NCI-H1092 (cell line): ENCODE data around the gene HSBP1L1.
"Not testable (repeated sequence)": the region's sequence is repeated elsewhere in the genome, so short reads cannot be mapped to it uniquely, and the experiment has no call there.

Experiments
- DNase-seq: peaks from one replicate; lab custom pipeline; 2025; lab: John Stamatoyannopoulos, UW

The HSBP1L1 gene

DNA sequence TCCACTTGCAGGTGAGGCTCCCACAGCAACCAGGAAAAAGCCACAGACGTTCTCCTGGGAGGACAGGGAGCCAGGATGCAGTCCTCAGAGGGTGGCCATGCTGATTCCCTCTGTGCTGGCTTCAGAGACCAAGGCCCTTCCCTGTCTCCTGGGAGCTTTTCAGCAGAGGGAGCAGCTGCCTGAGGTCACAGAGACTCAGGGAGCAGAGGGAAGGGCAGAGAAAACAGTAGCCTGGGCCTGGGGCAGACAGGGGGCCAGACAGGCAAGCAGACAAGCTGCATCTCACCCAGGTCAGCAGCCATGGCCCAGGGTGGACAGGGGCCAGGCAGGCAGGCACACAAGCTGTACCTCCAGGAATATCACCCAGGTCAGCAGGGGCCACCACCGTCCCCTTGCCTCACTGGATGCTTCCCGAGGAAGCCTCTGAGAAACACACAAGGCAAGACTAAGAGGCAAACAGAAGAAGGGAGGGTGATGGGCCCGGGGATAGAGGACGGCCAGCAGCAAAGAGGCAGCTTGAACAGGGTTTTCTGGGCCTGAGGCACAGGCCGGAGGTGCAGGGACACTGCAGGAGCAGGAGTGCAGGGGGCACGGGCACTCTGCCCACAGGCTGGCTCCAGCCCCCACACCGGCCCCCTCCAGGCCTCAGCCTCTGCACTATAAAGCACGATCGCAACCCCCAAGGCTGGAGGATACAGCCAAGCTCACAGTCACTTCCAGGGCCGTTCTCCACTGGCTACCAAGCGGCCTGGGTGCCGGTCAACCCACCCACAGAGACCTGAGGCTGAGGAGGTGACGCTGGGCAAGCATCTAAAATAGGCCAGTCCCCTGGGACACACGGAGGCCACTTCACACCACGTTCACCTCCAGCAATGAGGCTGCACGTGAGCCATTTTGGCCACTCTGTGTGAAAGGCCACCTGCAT lies 19.1 kb upstream of the HSBP1L1 start:
- DNase-seq, result no peak

DNA sequence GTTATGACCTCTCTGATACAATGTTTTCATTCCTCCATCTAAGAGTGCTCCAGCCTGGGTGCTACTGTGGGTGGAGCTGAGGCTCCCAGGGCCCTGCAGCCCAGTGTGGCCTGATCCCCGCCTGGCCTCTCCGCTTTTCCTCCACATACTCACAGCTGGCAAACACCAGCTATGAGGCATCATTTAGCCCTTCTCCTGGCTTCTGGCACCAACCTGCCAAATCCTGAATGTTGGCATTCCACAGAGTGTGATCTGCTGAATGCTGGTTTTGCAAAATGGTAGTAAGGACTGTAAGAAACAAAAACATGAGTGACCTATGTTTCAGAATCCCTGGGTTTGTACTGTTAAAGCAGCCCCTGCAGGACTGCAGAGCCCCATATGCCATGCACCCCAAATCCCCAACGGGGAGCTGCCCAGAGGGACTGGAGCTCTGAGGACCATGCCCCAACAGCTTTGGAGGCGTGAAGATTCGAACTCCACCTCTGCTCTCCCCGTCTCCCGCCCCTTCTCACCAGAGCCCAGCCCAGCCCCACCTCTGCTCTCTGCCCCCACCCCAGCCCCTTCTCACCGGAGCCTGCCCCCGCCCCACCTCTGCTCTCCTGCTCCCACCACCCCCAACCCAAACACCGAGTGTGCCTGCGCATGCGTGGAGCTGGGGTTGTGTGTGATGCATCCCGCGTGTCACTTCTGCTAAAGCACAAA lies 17.2 kb upstream of the HSBP1L1 start:
- no peak for DNase-seq

GRCh38 chr18:79947881-79948610 lies 16.4 kb upstream of the HSBP1L1 start:
- DNase-seq, result no peak

- no peak for DNase-seq
These were observed 15.6 kb upstream of the HSBP1L1 start for GRCh38 chr18:79948719-79949411.

DNA sequence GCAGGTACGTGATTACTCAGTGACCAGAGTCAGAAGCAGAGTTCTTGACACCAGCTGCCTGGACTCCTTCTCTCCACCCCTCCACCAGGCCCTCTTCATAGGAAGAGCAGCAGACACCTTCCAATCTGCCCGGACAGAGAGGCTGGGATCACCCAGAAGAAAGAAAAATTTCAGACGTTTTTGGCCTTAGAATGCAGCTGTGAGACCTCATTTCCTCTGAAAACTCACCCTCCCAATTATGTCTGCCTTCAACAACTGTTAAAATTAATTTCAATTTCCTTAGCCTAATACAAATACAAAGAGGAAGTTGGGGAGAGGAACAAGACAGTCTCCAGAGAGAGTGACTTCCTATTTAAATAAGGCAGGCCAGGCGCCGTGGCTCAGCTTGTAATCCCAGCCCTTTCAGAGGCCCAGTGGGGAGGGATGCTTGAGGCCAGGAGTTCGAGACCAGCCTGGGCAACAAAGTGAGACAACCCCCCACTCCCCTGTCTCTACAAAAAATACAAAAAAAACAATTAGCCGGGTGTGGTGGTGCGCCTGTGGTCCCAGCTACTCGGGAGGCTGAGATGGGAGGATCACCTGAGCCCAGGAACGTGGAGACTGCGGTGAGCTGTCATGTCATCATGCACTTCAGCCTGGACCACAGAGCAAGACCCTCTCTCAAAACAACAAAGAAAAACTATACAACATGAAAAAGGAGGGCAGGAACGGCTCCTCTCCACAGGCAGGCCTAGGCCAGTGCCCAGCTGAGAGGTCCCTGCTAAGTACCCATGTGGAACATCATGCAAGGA lies 14.6 kb upstream of the HSBP1L1 start:
- DNase-seq, result no peak

- DNase-seq, result peak; percentile 3
These were observed 13.7 kb upstream of the HSBP1L1 start for GRCh38 chr18:79950515-79951341.

DNA sequence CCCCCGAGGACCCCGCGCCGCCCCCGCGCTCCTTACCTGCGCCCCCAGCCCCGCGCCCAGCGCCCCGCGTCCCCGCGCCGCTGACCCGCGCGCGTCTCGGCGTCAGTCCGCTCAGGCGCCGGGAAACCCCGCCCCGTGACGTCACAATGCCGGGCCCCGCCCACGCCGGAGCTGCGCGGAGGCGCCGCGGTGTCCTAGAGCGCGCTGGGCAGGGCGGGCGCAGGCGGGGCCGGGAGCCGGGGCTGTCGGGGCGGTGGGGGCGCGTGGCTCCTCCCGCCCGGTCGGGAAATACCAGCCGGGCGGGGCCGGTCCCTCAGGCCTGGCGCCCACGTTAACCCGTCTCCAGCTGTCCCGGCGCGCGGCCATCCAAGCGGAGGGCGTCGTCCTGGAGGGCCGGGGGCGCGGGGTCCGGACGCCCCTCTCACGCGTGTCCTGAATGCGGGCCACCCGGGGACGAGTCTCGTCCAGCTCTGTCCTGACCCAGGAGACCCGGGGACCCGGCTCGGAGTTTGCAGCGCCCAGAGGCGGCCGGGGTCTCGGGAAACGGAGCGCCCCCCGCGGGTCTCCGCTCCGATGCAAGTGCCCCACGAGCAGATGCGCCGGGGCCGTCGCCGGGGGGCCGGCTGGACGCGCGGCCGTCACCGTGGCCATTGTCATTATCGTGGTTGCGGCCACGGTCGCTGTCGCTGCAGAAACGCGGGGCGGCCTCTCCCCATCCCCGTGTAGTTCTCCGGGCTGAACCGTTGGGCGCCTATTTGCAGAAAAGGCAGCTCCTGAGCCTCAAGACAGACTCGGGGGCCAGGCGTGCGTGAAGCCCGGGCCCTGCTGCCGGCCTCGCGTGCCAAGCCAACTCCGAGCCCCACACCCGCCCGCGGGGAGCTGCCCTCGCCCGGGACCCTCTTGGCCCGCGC lies 12.6 kb upstream of the HSBP1L1 start, which contains the start of gene SLC66A2:
Gene SLC66A2 (minus strand): TSS at position 109 of the 911 bp plus-strand sequence. CDS start 727 bp downstream, outside the sequence.
- peak; percentile 86 for DNase-seq

GRCh38 chr18:79952456-79952995 lies 11.9 kb upstream of the HSBP1L1 start:
- DNase-seq, result no peak

DNA sequence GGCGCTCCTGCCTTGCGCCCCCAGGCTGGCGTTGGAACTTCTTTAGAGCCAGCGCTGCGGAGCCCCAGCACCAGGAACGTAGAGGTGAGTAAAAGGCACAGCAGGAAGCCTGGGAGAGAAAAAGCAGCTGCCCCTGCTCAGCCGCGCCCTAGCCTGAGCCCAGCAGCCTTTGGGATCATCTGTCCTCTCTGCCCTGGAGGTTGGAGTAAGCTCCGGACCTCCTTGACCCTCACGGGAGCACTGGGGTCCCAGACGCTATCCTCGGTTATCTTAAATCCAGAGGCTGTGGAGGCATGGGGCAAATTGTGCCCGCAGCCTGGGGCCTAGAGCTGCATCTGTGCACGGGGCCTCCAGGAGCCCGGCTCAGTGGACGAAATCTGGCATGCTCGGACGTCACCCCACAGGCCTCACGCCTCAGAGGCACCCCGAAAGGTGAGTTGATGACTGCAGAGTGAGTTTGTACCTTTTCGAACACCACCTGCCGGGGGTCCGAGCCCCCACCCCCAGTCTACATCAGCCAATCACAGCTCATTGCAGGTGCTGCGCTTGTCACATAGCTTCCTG lies 11.4 kb upstream of the HSBP1L1 start:
- DNase-seq, result no peak

- no peak for DNase-seq
These were observed 10.3 kb upstream of the HSBP1L1 start for GRCh38 chr18:79953971-79954651.

- no peak for DNase-seq
These were observed 9.7 kb upstream of the HSBP1L1 start for GRCh38 chr18:79954791-79955190.

DNA sequence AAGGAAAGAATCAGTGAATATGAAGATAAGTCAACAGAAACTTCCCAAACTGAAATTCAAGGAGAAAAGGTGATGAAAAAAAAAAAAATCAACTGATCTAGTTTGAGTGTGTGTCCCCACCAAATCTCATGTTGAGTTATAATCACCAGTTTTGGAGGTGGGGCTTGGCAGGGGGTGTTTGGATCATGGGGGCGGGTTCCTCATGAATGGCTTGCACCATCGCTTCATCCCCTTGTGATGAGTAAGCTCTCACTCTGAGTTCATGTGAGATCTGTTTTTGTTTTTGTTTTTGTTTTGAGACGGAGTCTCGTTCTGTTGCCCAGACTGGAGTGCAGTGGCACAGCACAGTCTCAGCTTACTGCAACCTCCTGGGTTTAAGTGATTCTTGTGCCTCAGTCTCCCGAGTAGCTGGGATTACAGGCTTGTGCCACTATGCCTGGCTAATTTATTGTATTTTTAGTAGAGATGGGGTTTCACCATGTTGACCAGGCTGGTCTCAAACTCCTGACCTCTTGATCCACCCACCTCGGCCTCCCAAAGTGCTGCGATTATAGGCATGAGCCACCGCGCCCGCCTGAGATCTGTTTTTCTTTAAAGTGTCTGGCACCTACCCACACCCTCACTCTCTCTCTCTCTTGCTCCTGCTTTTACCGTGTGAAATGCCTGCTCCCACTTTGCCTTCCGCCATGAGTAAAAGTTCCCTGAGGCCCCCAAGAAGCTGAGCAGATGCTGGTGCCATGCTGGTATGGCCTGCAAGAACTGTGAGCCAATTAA lies 9.0 kb upstream of the HSBP1L1 start:
- no peak for DNase-seq

DNA sequence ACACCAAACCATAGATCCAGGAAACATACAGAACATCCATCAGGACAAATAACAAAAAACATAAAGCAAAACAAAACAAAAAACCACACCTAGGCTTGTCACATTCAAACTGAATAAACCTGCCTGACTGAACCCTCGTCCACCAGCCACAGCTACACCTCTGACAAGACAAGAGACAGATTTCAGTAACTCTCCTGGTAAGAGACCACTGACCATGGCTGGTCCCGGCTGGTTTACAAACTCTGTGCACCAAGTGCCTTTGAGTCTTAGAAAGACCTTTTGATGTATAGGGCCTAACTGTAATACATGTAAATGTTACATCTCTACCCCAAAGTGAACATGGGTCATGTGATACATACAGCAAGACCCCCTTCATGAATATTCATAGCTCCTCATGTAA lies 8.2 kb upstream of the HSBP1L1 start:
- DNase-seq, result no peak

DNA sequence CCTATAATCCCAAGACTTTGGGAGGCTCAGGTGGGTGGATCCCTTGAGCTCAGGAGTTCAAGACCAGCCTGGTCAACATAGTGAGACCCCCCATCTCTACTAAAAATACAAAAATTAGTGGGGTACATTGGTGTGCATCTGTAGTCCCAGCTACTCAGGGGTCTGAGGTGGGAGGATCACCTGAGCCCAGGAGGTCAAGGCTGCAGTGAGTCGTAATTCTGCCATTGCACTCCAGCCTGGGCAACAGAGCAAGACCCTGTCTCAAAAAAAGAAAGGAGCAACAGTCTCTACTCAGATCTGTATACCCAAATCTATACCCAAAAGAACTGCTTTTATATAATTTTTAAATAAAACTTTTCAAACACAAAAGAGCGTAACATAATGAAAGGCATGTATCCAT lies 5.5 kb upstream of the HSBP1L1 start:
- no peak for DNase-seq

- not testable (repeated sequence) for DNase-seq
These were observed 4.2 kb upstream of the HSBP1L1 start for GRCh38 chr18:79960161-79960801.

DNA sequence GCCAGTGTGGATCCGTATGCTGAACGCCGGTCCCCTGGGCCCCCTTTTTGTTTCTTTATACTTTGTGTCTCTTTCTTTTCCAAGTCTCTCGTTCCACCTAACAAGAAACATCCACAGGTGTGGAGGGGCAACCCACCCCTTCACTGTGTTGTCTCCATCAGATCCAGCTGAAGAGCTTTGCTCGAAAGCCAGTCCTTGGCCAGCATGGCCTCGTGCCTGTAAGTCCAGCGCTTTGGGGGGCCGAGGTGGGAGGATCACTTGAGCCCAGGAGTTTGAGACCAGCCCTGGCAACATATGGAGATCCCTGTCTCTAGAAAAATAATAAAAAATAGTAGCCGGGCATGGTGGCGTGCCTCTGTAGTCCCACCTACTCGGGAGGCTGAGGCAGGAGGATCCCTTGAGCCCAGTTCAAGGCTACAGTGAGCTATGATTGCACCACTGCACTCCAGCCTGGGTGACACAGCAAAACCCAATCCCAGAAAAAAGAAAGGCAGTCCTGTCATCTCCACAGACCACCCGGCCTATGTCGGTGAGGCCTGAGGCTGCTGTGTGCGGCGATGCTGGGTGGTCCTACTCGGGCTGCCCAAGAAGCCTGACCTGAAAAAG lies 3.4 kb upstream of the HSBP1L1 start:
- no peak for DNase-seq
